HG03280 (cell line): ENCODE results near the gene FAM184A.
A peak's percentile ranks its signal among the peaks of the same experiment; 100 is the strongest.
"Not testable (repeated sequence)": the region's sequence is repeated elsewhere in the genome, so short reads cannot be mapped to it uniquely, and the experiment has no call there.

Experiments
- ATAC-seq: cut with Tn5 transposase; IDR thresholded peaks from one replicate; pipeline ENCODE4 v1.9.1; 2021; ENCODE audit warnings: mild to moderate bottlenecking, moderate library complexity; ENCODE audit not compliant: unreplicated experiment

FAM184A gene

GRCh38 chr6:119102901-119103300 is 24.4 kb upstream of the FAM184A start:
- ATAC-seq: no peak

GRCh38 chr6:119100115-119100514 is 21.7 kb upstream of the FAM184A start:
- no peak for ATAC-seq

GRCh38 chr6:119097815-119098361 is 19.4 kb upstream of the FAM184A start:
- not testable (repeated sequence) for ATAC-seq

GRCh38 chr6:119096721-119097565 is 18.5 kb upstream of the FAM184A start:
- no peak for ATAC-seq

- no peak for ATAC-seq
Measured at GRCh38 chr6:119090256-119090655, 11.8 kb upstream of the FAM184A start.

- no peak for ATAC-seq
Measured at GRCh38 chr6:119084784-119085183, 6.3 kb upstream of the FAM184A start.

- ATAC-seq: no peak
Measured at GRCh38 chr6:119083007-119083406, 4.5 kb upstream of the FAM184A start.

- ATAC-seq: no peak
Measured at GRCh38 chr6:119079283-119079809, 882 bp upstream of the FAM184A start.

GRCh38 chr6:119077643-119078375 is 655 bp downstream of the FAM184A start:
- peak; percentile 29 for ATAC-seq

GRCh38 chr6:119077391-119077642 is 1.1 kb downstream of the FAM184A start:
- ATAC-seq: no peak

- no peak for ATAC-seq
Measured at GRCh38 chr6:119076576-119077390, 1.7 kb downstream of the FAM184A start.

GRCh38 chr6:119076173-119076572 is 2.3 kb downstream of the FAM184A start:
- ATAC-seq: no peak

- no peak for ATAC-seq
Measured at GRCh38 chr6:119075200-119075981, 3.1 kb downstream of the FAM184A start.

- ATAC-seq: no peak
Measured at GRCh38 chr6:119073307-119074051, 5.0 kb downstream of the FAM184A start.

- ATAC-seq: no peak
Measured at GRCh38 chr6:119071576-119071975, 6.9 kb downstream of the FAM184A start.

- ATAC-seq: no peak
Measured at GRCh38 chr6:119067091-119067490, 11.4 kb downstream of the FAM184A start.

- no peak for ATAC-seq
Measured at GRCh38 chr6:119066517-119066916, 11.9 kb downstream of the FAM184A start.

- no peak for ATAC-seq
Measured at GRCh38 chr6:119065955-119066354, 12.5 kb downstream of the FAM184A start.

GRCh38 chr6:119065382-119065781 is 13.1 kb downstream of the FAM184A start:
- ATAC-seq: no peak

- no peak for ATAC-seq
Measured at GRCh38 chr6:119063491-119063890, 15.0 kb downstream of the FAM184A start.
